HepG2 (cell line): ENCODE data around the gene TIPIN.

ENCODE experiments used
- ELF1 ChIP-seq: sonication (generic); formaldehyde crosslinking; IDR thresholded peaks from 2 replicates; pipeline ENCODE4 v1.4.0; 2020; ENCODE audit warnings: missing genetic modification reagents
- FOXP4 ChIP-seq: sonication (generic); formaldehyde crosslinking; IDR thresholded peaks from 2 replicates; pipeline ENCODE4 v1.4.0; 2020; ENCODE audit warnings: missing genetic modification reagents
- JUND ChIP-seq: sonication (generic); formaldehyde crosslinking; IDR thresholded peaks from 2 replicates; pipeline ENCODE4 v1.8.0; 2022; ENCODE audit warnings: mild to moderate bottlenecking, missing genetic modification reagents
- KAT2B ChIP-seq: fragments of 150-350 bp; IDR thresholded peaks from 2 replicates; pipeline ENCODE4 v1.6.1; 2014; ENCODE audit warnings: low read depth, low read length, borderline replicate concordance
- MAFF ChIP-seq: IDR thresholded peaks from 2 replicates; pipeline ENCODE4 v1.6.1; 2011; ENCODE audit warnings: low read depth, low read length, improper control_type of control experiment
- SALL2 ChIP-seq: sonication (generic); formaldehyde crosslinking; IDR thresholded peaks from 2 replicates; pipeline ENCODE4 v1.8.1; 2023; ENCODE audit warnings: mild to moderate bottlenecking, missing genetic modification reagents, inconsistent platforms
- SATB2 ChIP-seq: sonication (generic); formaldehyde crosslinking; IDR thresholded peaks from 2 replicates; pipeline ENCODE4 v1.5.0; 2020; ENCODE audit warnings: missing genetic modification reagents
- TCF7 ChIP-seq: sonication (generic); IDR thresholded peaks from 2 replicates; pipeline ENCODE4 v1.6.1; 2016; ENCODE audit warnings: antibody characterized with exemption, low read depth
- ZNF274 ChIP-seq: sonication (generic); formaldehyde crosslinking; IDR thresholded peaks from 2 replicates; pipeline ENCODE4 v1.5.1; 2020; ENCODE audit warnings: mild to moderate bottlenecking, missing genetic modification reagents
- ZNF292 ChIP-seq: sonication (generic); formaldehyde crosslinking; IDR thresholded peaks from 2 replicates; pipeline ENCODE4 v1.8.1; 2022; ENCODE audit warnings: mild to moderate bottlenecking, low read depth, missing genetic modification reagents, borderline replicate concordance

- TF ChIP-seq TCF7 (no peak), SALL2 (CRISPR knock-in tag) (no peak), FOXP4 (CRISPR knock-in tag) (no peak), ELF1 (CRISPR knock-in tag) (no peak), ZNF292 (CRISPR knock-in tag) (no peak), SATB2 (CRISPR knock-in tag) (no peak), KAT2B (no peak), ZNF274 (no peak), MAFF (no peak), JUND (CRISPR knock-in tag) (no peak)
These were observed 61.6 kb downstream of the TIPIN start for GRCh38 chr15:66294932-66295235.
